Left ventricle myocardium superior (tissue), 1 donor: ENCODE measurements around the gene PCSK9. TPM values are rescaled to one million over a fixed set of nuclear protein-coding genes. Genes with fewer than 3 reads are reported as not detected.

Experiments used
- ATAC-seq: fragments of 200-7000 bp; cut with Tn5 transposase; one replicate; pipeline ENCODE4 v1.9.1; 2020; ENCODE audit warnings: mild to moderate bottlenecking, moderate library complexity
- DNase-seq: peaks from one replicate; pipeline ENCODE4 v3.0.0-alpha.2; 2020
- intact Hi-C: fragments of 100-400 bp; cut with micrococcal nuclease; formaldehyde crosslinking; loops from one replicate; pipeline ENCODE4 v1.11.0; 2022
- total RNA-seq: library from RNA; stranded (reverse); fragmentation: NEBNext Ultra II Directional; extraction: Animal tissue kit (Norgen Biotek cat#: 25700); gene quantifications from one replicate; pipeline ENCODE4 v1.2.1, GENCODE V29; 2021
- donor health status: DM: no; HTN: yes; CAD: no; lungs with severe emphysema.

PCSK9 gene
- total RNA-seq, 1 donor from 2014 or later = not detected

DNA sequence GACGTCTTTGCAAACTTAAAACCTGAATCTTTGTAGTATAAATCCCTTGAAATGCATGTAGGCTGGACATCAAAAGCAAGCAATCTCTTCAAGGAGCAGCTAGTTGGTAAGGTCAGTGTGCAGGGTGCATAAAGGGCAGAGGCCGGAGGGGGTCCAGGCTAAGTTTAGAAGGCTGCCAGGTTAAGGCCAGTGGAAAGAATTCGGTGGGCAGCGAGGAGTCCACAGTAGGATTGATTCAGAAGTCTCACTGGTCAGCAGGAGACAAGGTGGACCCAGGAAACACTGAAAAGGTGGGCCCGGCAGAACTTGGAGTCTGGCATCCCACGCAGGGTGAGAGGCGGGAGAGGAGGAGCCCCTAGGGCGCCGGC, 390 bp upstream of the PCSK9 start:
- intact Hi-C loops = no loop called here
- no peak for DNase-seq
- no peak for ATAC-seq

DNA sequence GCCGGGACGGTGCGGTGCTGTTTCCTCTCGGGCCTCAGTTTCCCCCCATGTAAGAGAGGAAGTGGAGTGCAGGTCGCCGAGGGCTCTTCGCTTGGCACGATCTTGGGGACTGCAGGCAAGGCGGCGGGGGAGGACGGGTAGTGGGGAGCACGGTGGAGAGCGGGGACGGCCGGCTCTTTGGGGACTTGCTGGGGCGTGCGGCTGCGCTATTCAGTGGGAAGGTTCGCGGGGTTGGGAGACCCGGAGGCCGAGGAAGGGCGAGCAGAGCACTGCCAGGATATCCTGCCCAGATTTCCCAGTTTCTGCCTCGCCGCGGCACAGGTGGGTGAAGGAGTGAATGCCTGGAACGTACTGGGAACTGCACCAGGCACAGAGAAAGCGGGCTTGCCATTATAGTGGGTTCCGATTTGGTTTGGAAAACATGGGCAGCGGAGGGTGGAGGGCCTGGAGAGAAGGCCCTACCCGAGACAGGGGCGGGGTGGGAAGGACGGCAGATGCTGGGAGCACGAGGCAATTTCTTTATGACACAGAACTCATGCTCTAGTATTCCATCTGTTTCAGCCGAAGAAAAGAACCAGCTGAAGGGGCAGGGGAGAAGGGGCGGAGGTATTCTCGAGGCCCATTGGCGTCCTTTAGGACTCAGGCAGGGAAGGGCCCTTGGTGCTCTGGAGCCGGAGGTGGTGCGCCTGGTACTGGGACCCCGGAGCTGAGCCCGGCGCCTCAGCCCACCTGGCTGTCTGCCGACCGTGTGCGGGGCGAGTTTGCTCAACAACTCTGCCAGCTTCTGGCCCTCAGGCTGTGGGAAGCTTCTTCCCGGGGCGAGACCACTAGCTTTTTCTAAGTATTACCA, 960 bp downstream of the PCSK9 start:
- no peak for DNase-seq
- intact Hi-C loops = no loop called here
- no peak for ATAC-seq

DNA sequence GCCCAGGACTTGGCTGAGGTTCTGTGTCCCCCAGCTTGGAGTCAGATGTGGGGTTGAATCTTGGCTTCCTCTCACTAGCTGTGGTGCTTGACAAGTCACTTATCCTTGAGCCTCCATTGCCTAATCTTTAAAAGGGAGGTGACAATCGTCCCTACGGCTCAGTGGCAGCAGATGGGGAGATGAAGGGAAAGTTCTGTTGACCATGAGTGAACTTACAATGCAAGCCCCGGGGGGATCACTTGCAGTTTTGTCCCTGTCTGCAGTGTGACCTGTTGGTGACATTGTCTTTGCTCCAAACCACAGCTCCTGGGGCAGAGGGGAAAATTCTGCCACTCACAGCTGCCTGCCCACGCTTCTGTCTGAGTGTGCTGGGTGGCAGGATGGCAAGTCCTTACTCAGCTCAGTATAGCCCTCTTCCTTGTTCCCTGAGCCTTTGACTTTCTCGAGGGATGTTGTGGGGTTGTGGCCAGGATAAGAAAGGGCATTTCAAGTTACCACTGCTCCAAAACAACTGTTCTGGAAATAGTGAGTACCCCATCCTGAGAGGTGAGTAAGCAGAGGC, 1.7 kb downstream of the PCSK9 start:
- ATAC-seq (no peak), DNase-seq (no peak)
- intact Hi-C loops = no loop called here

GRCh38 chr1:55041613-55042012, 2.3 kb downstream of the PCSK9 start:
- DNase-seq (no peak), ATAC-seq (no peak)
- intact Hi-C loops = no loop called here

DNA sequence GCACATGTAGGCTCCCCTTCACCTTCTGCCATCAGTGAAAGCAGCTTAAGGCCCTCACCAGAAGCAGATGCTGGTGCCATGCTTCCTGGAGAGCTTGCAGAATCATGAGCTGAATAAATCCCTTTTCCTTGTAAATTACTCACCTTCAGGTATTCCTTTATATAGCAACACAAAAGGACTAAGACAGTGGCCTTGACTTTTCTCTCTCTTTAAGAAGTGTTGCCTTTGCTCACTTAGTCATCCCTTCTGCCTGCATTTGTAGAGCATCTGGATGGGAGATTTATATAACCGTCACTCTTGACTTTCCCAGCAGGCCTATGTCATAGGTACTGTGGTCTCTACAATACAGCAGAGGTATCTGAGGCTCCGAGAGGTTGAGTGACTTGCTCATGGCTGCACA, 3.7 kb downstream of the PCSK9 start:
- no peak for DNase-seq
- intact Hi-C loops = no loop called here
- no peak for ATAC-seq

- ATAC-seq (no peak), DNase-seq (no peak)
- intact Hi-C loops = no loop called here
These were observed 4.4 kb downstream of the PCSK9 start for GRCh38 chr1:55043726-55044125.

DNA sequence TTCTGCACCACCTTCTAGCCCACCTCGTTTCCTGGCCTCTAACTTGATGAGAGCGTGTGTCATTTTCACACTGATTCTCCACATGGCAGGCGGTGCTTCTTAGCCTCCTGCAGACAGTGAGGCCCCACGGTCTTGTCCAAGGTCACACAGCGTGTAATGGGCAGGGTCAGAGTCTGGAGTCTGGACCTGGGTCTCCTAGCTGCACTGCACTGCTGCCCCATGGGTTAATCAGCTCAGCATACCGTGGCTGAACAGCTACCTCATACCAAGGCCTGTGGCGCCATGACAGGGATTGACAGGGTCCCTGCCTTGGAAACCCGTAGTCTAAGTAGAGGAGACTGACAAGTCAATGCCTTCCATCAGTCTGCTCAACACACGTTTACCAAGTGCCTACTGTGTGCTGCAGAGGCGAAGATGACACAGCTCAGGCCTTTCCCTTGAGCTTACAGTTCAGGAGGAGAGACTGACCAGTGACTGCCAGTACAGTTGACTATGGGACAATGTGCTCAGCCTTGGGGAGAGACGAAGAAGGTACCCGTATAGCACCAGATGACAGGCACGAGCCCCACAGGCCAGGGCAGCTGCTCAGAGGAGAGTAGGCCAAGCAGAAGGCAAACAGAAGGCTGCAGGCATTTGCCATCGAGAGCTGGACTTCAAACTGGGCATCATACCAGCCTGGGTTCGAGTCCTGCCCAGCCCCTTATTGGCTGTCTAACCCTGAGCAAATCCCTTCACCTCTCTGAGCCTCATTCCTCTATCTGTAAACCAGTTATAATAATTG, 5.5 kb downstream of the PCSK9 start:
- ATAC-seq = no peak
- intact Hi-C loops = no loop called here
- DNase-seq = no peak

DNA sequence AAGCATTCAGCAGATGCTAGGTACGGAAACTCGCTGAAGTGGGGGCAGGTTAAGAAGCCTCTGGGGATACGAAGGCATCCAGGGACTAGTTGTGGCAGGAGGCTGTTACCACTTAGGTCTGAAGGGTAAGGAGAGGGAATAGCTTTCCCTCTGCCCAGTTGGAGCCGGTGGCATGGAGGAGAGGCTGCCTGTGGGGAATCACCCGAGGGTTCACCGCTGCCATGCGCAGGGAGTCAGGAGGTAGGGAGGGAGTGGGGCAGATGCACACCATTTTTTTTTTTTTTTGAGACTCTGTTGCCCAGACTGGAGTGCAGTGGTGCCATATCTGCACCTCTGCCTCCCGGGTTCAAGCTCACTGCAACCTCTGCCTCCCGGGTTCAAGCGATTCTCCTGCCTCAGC, 6.1 kb downstream of the PCSK9 start:
- DNase-seq = no peak
- no peak for ATAC-seq
- intact Hi-C loops = no loop called here

DNA sequence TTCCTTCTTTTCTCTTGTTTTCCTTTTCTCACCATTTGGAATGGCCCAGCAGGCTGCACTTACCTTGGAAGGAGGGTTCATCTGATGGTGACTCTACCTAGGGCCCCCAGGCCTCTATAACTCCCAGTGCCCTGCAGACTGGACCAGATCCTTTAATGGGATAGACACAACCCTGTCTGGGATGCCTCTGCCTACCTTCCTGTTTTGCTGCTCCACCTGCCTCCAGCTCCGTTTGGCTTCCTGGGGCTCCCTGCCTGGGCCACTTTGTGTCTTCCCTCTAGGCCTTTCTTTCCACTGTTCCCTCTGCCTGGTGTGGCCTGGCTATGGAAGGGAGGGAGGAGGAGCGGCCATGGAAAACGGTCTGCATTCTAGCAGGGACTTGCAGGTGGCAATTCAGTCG, 7.5 kb downstream of the PCSK9 start:
- no peak for ATAC-seq
- intact Hi-C loops = no loop called here
- DNase-seq = no peak

- ATAC-seq (no peak), DNase-seq (no peak)
- intact Hi-C loops = no loop called here
These were observed 8.3 kb downstream of the PCSK9 start for GRCh38 chr1:55047611-55048010.

GRCh38 chr1:55048453-55049270, 9.3 kb downstream of the PCSK9 start:
- ATAC-seq = no peak
- no peak for DNase-seq

GRCh38 chr1:55049271-55049913, 10.0 kb downstream of the PCSK9 start:
- ATAC-seq (no peak), DNase-seq (no peak)
- intact Hi-C loops = no loop called here

More at GRCh38 chr1:55048453-55049270, 9.3 kb downstream of the PCSK9 start:
- intact Hi-C loops = no loop called here

DNA sequence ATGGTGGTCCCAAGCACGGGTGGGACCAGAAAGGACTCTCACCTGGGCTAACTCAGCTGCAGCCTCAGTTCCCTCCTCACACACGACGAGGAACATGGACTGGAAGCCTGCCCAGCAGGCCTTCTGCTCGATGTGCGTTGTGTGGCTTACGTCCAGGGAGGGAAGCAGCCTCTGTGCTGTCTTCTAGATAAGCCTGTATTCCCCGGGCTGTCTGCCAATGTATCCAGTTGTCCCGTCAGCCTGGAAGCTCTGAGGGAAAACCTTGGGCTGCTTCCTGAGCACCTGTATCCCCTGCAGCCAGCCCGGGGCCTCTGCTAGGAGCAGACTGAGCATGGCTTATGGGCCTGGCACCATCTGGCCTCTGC, 10.5 kb downstream of the PCSK9 start:
- peak; percentile 60 for DNase-seq
- peak; percentile 63 for ATAC-seq
- intact Hi-C loops = no loop called here

DNA sequence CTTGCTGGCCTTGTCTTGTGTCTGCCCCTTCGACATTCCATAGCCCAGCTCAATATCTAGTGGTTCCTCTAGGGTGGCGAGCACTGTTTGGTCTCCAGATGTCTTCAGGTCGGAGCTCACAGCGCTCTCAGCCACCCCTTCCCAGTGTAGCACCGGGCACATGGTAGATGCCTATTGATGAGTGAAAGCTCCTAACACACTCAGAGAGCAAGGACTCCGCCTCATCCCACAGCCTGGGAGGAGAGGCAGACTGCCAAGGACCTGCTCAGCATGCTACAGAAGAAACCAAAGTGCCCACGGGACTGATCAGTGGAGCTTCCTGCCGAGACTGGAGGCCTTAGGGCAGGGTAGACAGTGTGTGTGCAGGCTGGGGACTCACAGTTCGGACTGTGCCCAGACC, 10.9 kb downstream of the PCSK9 start:
- DNase-seq = no peak
- intact Hi-C loops = no loop called here
- peak; percentile 12 for ATAC-seq

- DNase-seq (no peak), ATAC-seq (no peak)
- intact Hi-C loops = no loop called here
These were observed 11.8 kb downstream of the PCSK9 start for GRCh38 chr1:55051169-55051568.

DNA sequence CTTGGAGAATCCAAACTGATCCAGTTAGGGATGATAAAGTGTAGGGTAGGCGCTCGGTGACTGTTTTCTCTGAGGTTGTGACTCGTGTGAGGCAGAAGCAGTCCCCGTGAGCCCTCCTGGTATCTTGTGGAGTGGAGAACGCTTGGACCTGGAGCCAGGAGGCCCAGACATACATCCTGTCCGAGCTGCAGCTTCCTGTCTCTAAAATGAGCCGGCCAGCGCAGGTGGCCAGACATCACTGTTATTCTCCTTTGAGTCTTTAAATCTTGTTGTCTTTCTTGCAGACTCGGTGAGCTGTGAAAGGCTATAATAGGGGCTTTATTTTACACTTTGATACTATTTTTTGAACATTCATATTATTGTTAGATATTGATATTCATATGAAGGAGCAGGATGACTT, 12.3 kb downstream of the PCSK9 start:
- no peak for ATAC-seq
- intact Hi-C loops = no loop called here
- DNase-seq = no peak

GRCh38 chr1:55052221-55053142, 13.1 kb downstream of the PCSK9 start:
- intact Hi-C loops = no loop called here
- DNase-seq (peak; percentile 76), ATAC-seq (peak; percentile 59)

- ATAC-seq (peak; percentile 10), DNase-seq (no peak)
- intact Hi-C loops = no loop called here
These were observed 14.1 kb downstream of the PCSK9 start for GRCh38 chr1:55053265-55053954.
